GM12801 (cell line): ENCODE measurements around the gene ARSG.

Source experiments
- CTCF ChIP-seq: IDR thresholded peaks from one replicate; pipeline ENCODE4 v1.5.1; 2011; ENCODE audit warnings: control low read depth; ENCODE audit not compliant: insufficient read length; ENCODE audit errors: extremely low read depth

The ARSG gene

GRCh38 chr17:68302066-68302564 lies 10.8 kb downstream of the ARSG start:
- TF ChIP-seq CTCF: no peak

- TF ChIP-seq CTCF: no peak
These were observed 11.4 kb downstream of the ARSG start for GRCh38 chr17:68302666-68303065.

GRCh38 chr17:68304706-68305105 lies 13.4 kb downstream of the ARSG start:
- TF ChIP-seq CTCF: no peak

- TF ChIP-seq CTCF: no peak
These were observed 13.8 kb downstream of the ARSG start for GRCh38 chr17:68305142-68305541.

DNA sequence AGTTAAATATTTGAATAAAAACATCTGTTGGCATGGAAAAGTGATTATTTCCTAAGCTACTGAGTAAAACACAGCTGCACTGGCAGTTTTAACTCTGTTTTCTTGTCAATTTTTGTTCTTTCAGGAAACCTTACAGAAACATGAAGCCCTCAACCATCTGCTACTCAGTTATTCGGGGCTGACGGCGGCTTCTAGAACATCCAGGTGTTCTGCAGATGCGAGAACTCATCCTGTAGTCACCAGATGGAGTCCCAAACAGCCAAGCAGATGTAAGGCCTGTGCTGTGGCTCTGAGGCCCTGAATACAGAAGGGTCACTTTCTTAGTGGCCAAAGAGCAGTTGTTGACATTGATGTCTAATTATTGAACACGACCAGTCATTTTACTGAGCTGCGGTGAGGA lies 15.5 kb downstream of the ARSG start:
- TF ChIP-seq CTCF: no peak

- TF ChIP-seq CTCF: no peak
These were observed 16.1 kb downstream of the ARSG start for GRCh38 chr17:68307443-68307842.

DNA sequence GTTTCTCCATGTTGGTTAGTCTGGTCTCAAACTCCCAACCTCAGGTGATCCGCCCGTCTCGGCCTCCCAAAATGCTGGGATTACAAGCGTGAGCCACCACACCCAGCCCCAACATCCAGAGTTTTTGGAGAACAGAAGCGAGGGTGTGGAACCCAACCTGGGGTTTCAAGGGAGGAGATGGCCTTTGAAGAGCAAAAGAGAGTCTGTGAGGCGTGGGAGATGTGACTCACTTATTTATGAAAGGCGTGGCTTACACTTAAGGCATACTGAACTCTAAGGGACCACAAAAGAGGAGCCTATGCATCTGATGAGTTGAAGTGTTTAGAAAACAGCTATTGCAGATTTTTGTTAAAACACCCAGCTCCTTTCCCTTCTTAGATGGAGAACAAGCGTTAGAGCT lies 18.9 kb downstream of the ARSG start:
- TF ChIP-seq CTCF: no peak

DNA sequence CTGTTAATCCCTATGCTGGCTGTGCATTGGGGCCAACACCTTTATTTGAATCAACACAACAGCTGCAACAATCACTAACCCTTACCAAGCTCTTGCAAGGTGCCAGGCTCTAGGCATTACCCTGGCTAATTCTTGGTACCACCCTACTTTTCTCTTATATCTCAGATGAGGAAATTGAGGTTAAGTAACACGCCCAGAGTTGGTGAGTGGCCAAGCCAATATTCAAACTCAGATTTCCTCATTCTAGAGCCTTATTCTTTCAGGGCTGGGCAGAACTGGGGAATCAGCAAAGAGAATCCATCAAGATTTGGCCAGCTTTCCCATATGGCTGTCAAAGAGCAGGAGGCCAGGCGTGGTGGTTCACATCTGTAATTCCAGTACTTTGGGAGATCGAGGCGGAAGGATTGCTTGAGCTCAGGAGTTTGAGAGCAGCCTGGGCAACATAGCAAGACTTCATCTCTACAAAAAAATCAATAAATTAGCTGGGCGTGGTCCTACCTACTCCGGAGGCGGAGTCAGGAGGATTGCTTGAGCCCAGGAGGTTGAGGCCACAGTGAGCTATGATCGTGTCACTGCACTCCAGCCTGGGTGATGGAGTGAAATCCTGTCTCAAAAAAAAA lies 23.7 kb downstream of the ARSG start:
- no peak for TF ChIP-seq CTCF
